HepG2 (cell line): ENCODE measurements around the gene APOLD1. TPM values are rescaled to one million over a fixed set of nuclear protein-coding genes. Genes with fewer than 3 reads are reported as not detected.

Experiments used
- CSRNP1 ChIP-seq: sonication (generic); formaldehyde crosslinking; IDR thresholded peaks from 2 replicates; pipeline ENCODE4 v1.8.1; 2023; ENCODE audit warnings: mild to moderate bottlenecking, missing genetic modification reagents
- LBX2 ChIP-seq: sonication (generic); formaldehyde crosslinking; IDR thresholded peaks from 2 replicates; pipeline ENCODE4 v1.5.0; 2020; ENCODE audit warnings: missing genetic modification reagents, mild to moderate bottlenecking, borderline replicate concordance
- MED1 ChIP-seq: sonication (generic); formaldehyde crosslinking; IDR thresholded peaks from 2 replicates; pipeline ENCODE4 v1.4.0; 2020; ENCODE audit warnings: missing genetic modification reagents
- NONO ChIP-seq, 2 experiments: fragments of 450-650 bp in 1 of 2; sonication (generic) in 1 of 2; formaldehyde crosslinking in 1 of 2; IDR thresholded peaks in 1 of 2; conservative IDR thresholded peaks in 1 of 2; 2 replicates each; pipeline versions ENCODE4 v1.6.1 to v1.8.0; 2017 to 2022; ENCODE audit warnings: mild to moderate bottlenecking in 1 of 2, missing genetic modification reagents in 1 of 2, moderate library complexity in 1 of 2
- POGK ChIP-seq: sonication (generic); formaldehyde crosslinking; conservative IDR thresholded peaks from 2 replicates; pipeline ENCODE4 v1.8.0; 2022; ENCODE audit warnings: mild to moderate bottlenecking, moderate library complexity, missing genetic modification reagents
- REXO4 ChIP-seq: sonication (generic); formaldehyde crosslinking; IDR thresholded peaks from 2 replicates; pipeline ENCODE4 v1.8.0; 2022; ENCODE audit warnings: missing genetic modification reagents, mild to moderate bottlenecking, borderline replicate concordance
- SALL2 ChIP-seq: sonication (generic); formaldehyde crosslinking; IDR thresholded peaks from 2 replicates; pipeline ENCODE4 v1.8.1; 2023; ENCODE audit warnings: mild to moderate bottlenecking, missing genetic modification reagents, inconsistent platforms
- WIZ ChIP-seq: sonication (generic); formaldehyde crosslinking; IDR thresholded peaks from 2 replicates; pipeline ENCODE4 v1.5.1; 2020; ENCODE audit warnings: mild to moderate bottlenecking, missing genetic modification reagents
- ZBTB4 ChIP-seq: sonication (generic); formaldehyde crosslinking; IDR thresholded peaks from 2 replicates; pipeline ENCODE4 v1.4.0; 2020; ENCODE audit warnings: missing genetic modification reagents, mild to moderate bottlenecking, borderline replicate concordance
- ZNF232 ChIP-seq: sonication (generic); formaldehyde crosslinking; IDR thresholded peaks from 2 replicates; pipeline ENCODE4 v1.4.0; 2020; ENCODE audit warnings: missing genetic modification reagents, borderline replicate concordance
- ZNF296 ChIP-seq: sonication (generic); formaldehyde crosslinking; conservative IDR thresholded peaks from 2 replicates; pipeline ENCODE4 v1.5.0; 2020; ENCODE audit warnings: mild to moderate bottlenecking, missing genetic modification reagents
- ZNF382 ChIP-seq: sonication (generic); formaldehyde crosslinking; IDR thresholded peaks from 2 replicates; pipeline ENCODE4 v1.5.0; 2020; ENCODE audit warnings: missing genetic modification reagents, mild to moderate bottlenecking, borderline replicate concordance
- ZNF484 ChIP-seq: sonication (generic); formaldehyde crosslinking; IDR thresholded peaks from 2 replicates; pipeline ENCODE4 v1.5.1; 2020; ENCODE audit warnings: mild to moderate bottlenecking, low read depth, missing genetic modification reagents, borderline replicate concordance
- ZNF550 ChIP-seq: sonication (generic); formaldehyde crosslinking; IDR thresholded peaks from 2 replicates; pipeline ENCODE4 v1.4.0; 2020; ENCODE audit warnings: mild to moderate bottlenecking, missing genetic modification reagents, borderline replicate concordance
- ZNF567 ChIP-seq: sonication (generic); formaldehyde crosslinking; IDR thresholded peaks from 2 replicates; pipeline ENCODE4 v1.8.1; 2023; ENCODE audit warnings: mild to moderate bottlenecking, missing genetic modification reagents, borderline replicate concordance
- ZNF597 ChIP-seq: sonication (generic); formaldehyde crosslinking; IDR thresholded peaks from 2 replicates; pipeline ENCODE4 v1.5.0; 2020; ENCODE audit warnings: missing genetic modification reagents
- polyA plus RNA-seq, 8 experiments: library from polyadenylated mRNA; depleted of rRNA in 3 of 8; stranded (reverse) in 7 of 8; unstranded in 1 of 8; fragments of >200 nt; fragmentation: Illumina TruSeq in 4 of 8; extraction: Trizol in 4 of 8; gene quantifications; 2 replicates each; pipeline versions ENCODE4 v1.2.1 to v1.2.3, GENCODE V29; 2011 to 2016; ENCODE audit warnings: low read depth in 4 of 8, missing spikeins in 1 of 8, mixed read lengths in 1 of 8; ENCODE audit not compliant: insufficient read depth in 1 of 8
- total RNA-seq, 5 experiments: library from RNA; depleted of rRNA; stranded (reverse); fragments of >200 nt; fragmentation: Illumina TruSeq; extraction: Trizol; gene quantifications; 2 replicates each; pipeline ENCODE4 v1.2.3, GENCODE V29; 2016; ENCODE audit warnings: low read depth in 1 of 5

Gene APOLD1
- total and polyA plus RNA-seq, 2 of the 13 experiments (the other 11 are each of a cell fraction or from before 2014, with no cell fraction given) = 0.20 to 0.84 TPM

GRCh38 chr12:12786706-12787601 is 1.5 kb downstream of the APOLD1 start (continued):
- TF ChIP-seq LBX2 (CRISPR knock-in tag) (no peak; the same call in 1 of the 2 replicates), CSRNP1 (no peak), MED1 (CRISPR knock-in tag) (0 out of 2 replicates have a peak, but pooled peaks have one; percentile 25), ZNF382 (CRISPR knock-in tag) (no peak), SALL2 (CRISPR knock-in tag) (no peak), WIZ (no peak), ZBTB4 (CRISPR knock-in tag) (peak; percentile 66; the same call in 1 of the 2 replicates), POGK (CRISPR knock-in tag) (peak; percentile 68), ZNF484 (no peak), ZNF232 (CRISPR knock-in tag) (no peak), ZNF296 (CRISPR knock-in tag) (no peak), ZNF550 (CRISPR knock-in tag) (no peak), NONO (IDR thresholded peaks at IDR 0.05) (no peak), NONO (CRISPR knock-in tag; conservative IDR thresholded peaks at IDR 0.05) (0 out of 2 replicates have a peak, but pooled peaks have one; percentile 36), ZNF567 (no peak), REXO4 (no peak), ZNF597 (CRISPR knock-in tag) (no peak)
